ENCODE data around the gene PCDH12. TPM values are rescaled to one million over a fixed set of nuclear protein-coding genes. Genes with fewer than 3 reads are reported as not detected.

PCDH12 gene
- total and polyA plus RNA-seq, 2 of the 8 experiments (the other 6 are each of a cell fraction or from before 2014, with no cell fraction given) = 0.06 to 0.17 TPM

- TF ChIP-seq TBP (IDR thresholded peaks at IDR 0.05; ENCODE audit: low read depth, low read length) = no peak
Observed at GRCh38 chr5:141916522-141916921, 41.5 kb downstream of the PCDH12 start (continued).
